ENCODE results near the gene WDR64. TPM values are rescaled to one million over a fixed set of nuclear protein-coding genes. Genes with fewer than 3 reads are reported as not detected.

The WDR64 gene
- total RNA-seq, 1 donor from 2014 or later: 0.17 TPM

- Mint-ChIP-seq H3K9me3 (ENCODE audit: low read depth) (peaks cover 12% of the 10 kb centered on the region), H3K27me3 (ENCODE audit: low read depth) (peaks cover 9% of the 10 kb centered on the region), H3K4me1 (ENCODE audit: low read depth) (peaks cover 12% of the 10 kb centered on the region), H3K4me3 (ENCODE audit: unreplicated experiment) (no peak overlapping the region), H3K27ac (ENCODE audit: unreplicated experiment) (no peak overlapping the region), H3K36me3 (ENCODE audit: low read depth) (no peaks in the 10 kb centered on the region)
- no peak for DNase-seq (ENCODE audit: low spot score)
- TF ChIP-seq CTCF (IDR thresholded peaks at IDR 0.05): no peak
Measured at GRCh38 chr1:241646201-241646600, 5.9 kb upstream of the WDR64 start.

GRCh38 chr1:241647658-241648057 lies 4.4 kb upstream of the WDR64 start:
- peaks cover 9% of the 10 kb centered on the region for H3K27me3 Mint-ChIP-seq (ENCODE audit: low read depth)
- no peak for TF ChIP-seq CTCF (IDR thresholded peaks at IDR 0.05)
- no peak overlapping the region for H3K27ac Mint-ChIP-seq (ENCODE audit: unreplicated experiment)
- no peaks in the 10 kb centered on the region for H3K4me1 Mint-ChIP-seq (ENCODE audit: low read depth)
- H3K9me3 Mint-ChIP-seq (ENCODE audit: low read depth): peaks cover 3% of the 10 kb centered on the region
- H3K4me3 Mint-ChIP-seq (ENCODE audit: unreplicated experiment): no peak overlapping the region
- H3K36me3 Mint-ChIP-seq (ENCODE audit: low read depth): no peaks in the 10 kb centered on the region
- no peak for DNase-seq (ENCODE audit: low spot score)

- H3K9me3 Mint-ChIP-seq (ENCODE audit: low read depth): peaks cover 3% of the 10 kb centered on the region
- no peak for DNase-seq (ENCODE audit: low spot score)
- H3K4me1 Mint-ChIP-seq (ENCODE audit: low read depth): no peaks in the 10 kb centered on the region
- no peaks in the 10 kb centered on the region for H3K36me3 Mint-ChIP-seq (ENCODE audit: low read depth)
- no peak overlapping the region for H3K4me3 Mint-ChIP-seq (ENCODE audit: unreplicated experiment)
- no peak for TF ChIP-seq CTCF (IDR thresholded peaks at IDR 0.05)
- no peak overlapping the region for H3K27ac Mint-ChIP-seq (ENCODE audit: unreplicated experiment)
- peaks cover 9% of the 10 kb centered on the region for H3K27me3 Mint-ChIP-seq (ENCODE audit: low read depth)
Measured at GRCh38 chr1:241648159-241648558, 3.9 kb upstream of the WDR64 start.

GRCh38 chr1:241654019-241654418 lies 1.9 kb downstream of the WDR64 start:
- no peak for DNase-seq (ENCODE audit: low spot score)
- H3K27ac Mint-ChIP-seq (ENCODE audit: unreplicated experiment): no peak overlapping the region
- peaks cover 5% of the 10 kb centered on the region for H3K9me3 Mint-ChIP-seq (ENCODE audit: low read depth)
- no peak for TF ChIP-seq CTCF (IDR thresholded peaks at IDR 0.05)
- H3K36me3 Mint-ChIP-seq (ENCODE audit: low read depth): no peaks in the 10 kb centered on the region
- H3K27me3 Mint-ChIP-seq (ENCODE audit: low read depth): peaks cover 9% of the 10 kb centered on the region
- H3K4me1 Mint-ChIP-seq (ENCODE audit: low read depth): peaks cover 9% of the 10 kb centered on the region
- H3K4me3 Mint-ChIP-seq (ENCODE audit: unreplicated experiment): no peak overlapping the region

- peaks cover 9% of the 10 kb centered on the region for H3K27me3 Mint-ChIP-seq (ENCODE audit: low read depth)
- H3K4me1 Mint-ChIP-seq (ENCODE audit: low read depth): peaks cover 9% of the 10 kb centered on the region
- DNase-seq (ENCODE audit: low spot score): no peak
- H3K9me3 Mint-ChIP-seq (ENCODE audit: low read depth): peaks cover 3% of the 10 kb centered on the region
- TF ChIP-seq CTCF (IDR thresholded peaks at IDR 0.05): no peak
- no peak overlapping the region for H3K4me3 Mint-ChIP-seq (ENCODE audit: unreplicated experiment)
- H3K27ac Mint-ChIP-seq (ENCODE audit: unreplicated experiment): no peak overlapping the region
- no peaks in the 10 kb centered on the region for H3K36me3 Mint-ChIP-seq (ENCODE audit: low read depth)
Measured at GRCh38 chr1:241654641-241655040, 2.6 kb downstream of the WDR64 start.
